Measurements from ENCODE around the gene SNX13. TPM values are rescaled to one million over a fixed set of nuclear protein-coding genes. Genes with fewer than 3 reads are reported as not detected.

Gene SNX13
- total and polyA plus RNA-seq, 2 of the 4 experiments (the other 2 are of a cell fraction): 9.0 to 24.9 TPM

GRCh38 chr7:17915168-17915567 is 25.1 kb downstream of the SNX13 start:
- 100% methylated on average over 1 of the region's 6 CpGs; no CpG with 5 or more reads in 1 of the 2 experiments for WGBS, 2 experiments (ENCODE audit: extremely low coverage in 2 of 2, insufficient read length in 1 of 2)
- TF ChIP-seq CHD1 (IDR thresholded peaks at IDR 0.05; ENCODE audit: low read depth, low read length): no peak
- no peak for TF ChIP-seq SMC3 (IDR thresholded peaks at IDR 0.05; ENCODE audit: low read depth, low read length)
- no peak for TF ChIP-seq CTCF (conservative IDR thresholded peaks at IDR 0.05; ENCODE audit: low read depth, low read length)
- TF ChIP-seq MXI1 (IDR thresholded peaks at IDR 0.05; ENCODE audit: borderline replicate concordance, low read depth, low read length): no peak
- H3K9ac ChIP-seq (ENCODE audit: low read depth, low read length): no peak overlapping the region
- no peak overlapping the region for H3K4me2 ChIP-seq (ENCODE audit: low read depth, low read length)
- H2BK15ac ChIP-seq (ENCODE audit: low read depth, low read length): no peak overlapping the region
- H3K4me3 ChIP-seq (ENCODE audit: insufficient read depth, low read depth, low read length): no peak overlapping the region
- in situ Hi-C loops (cut with MboI; ENCODE audit: low sequenced_read_pairs) (no loop called here), dilution Hi-C loops (cut with HindIII; ENCODE audit: low sequenced_read_pairs, unreplicated experiment) (no loop called here), intact Hi-C loops (cut with micrococcal nuclease) (no loop called here)
- H3K79me1 ChIP-seq (ENCODE audit: low read depth in 1 of 2, low read length in 2 of 2): peaks cover 17 to 62% of the 10 kb centered on the region in 2 experiments
- no peak overlapping the region for H2BK120ac ChIP-seq (ENCODE audit: low read depth, low read length)
- BruUV-seq (replicated peaks): no TSS peak
- DNase-seq (no peak), ATAC-seq (ENCODE audit: low read depth) (no peak)
- H3K9me3 ChIP-seq (ENCODE audit: control insufficient read depth, insufficient read depth, low read length): peaks cover 1% of the 10 kb centered on the region; the same call in 1 of the 2 replicates
- no peaks in the 10 kb centered on the region for H3K27me3 ChIP-seq (ENCODE audit: control insufficient read depth, insufficient read depth, low read length)
- H2AK5ac ChIP-seq (ENCODE audit: low read depth, low read length): no peak overlapping the region
- ChIA-PET CTCF (no interaction called here), POLR2A (ENCODE audit: unreplicated experiment) (no interaction called here)
- H4K20me1 ChIP-seq (ENCODE audit: insufficient read depth, low read length): peaks cover 34% of the 10 kb centered on the region
- H4K8ac ChIP-seq (ENCODE audit: low read depth in 2 of 2, low read length in 2 of 2): no peak overlapping the region
- H3K56ac ChIP-seq (ENCODE audit: extremely low read depth, insufficient read depth, low read length): no peak overlapping the region
- no peak overlapping the region for H3K23ac ChIP-seq (ENCODE audit: low read depth, low read length)
- H2BK5ac ChIP-seq (ENCODE audit: low read depth, low read length, poor library complexity, severe bottlenecking): no peak overlapping the region
- no peak overlapping the region for H3K4ac ChIP-seq (ENCODE audit: low read depth, low read length)
- no peak overlapping the region for H3K14ac ChIP-seq (replicated peaks; ENCODE audit: low read depth, low read length)
- H3K36me3 ChIP-seq (ENCODE audit: control insufficient read depth, insufficient read depth, low read length): no peaks in the 10 kb centered on the region
- no peak overlapping the region for H2AK9ac ChIP-seq (replicated peaks; ENCODE audit: low read depth, low read length, poor library complexity)
- H3K18ac ChIP-seq (ENCODE audit: low read depth, low read length): no peak overlapping the region
- no peak overlapping the region for H2BK20ac ChIP-seq (ENCODE audit: low read depth, low read length)
- H3K27ac ChIP-seq (ENCODE audit: insufficient read depth, low read length): no peak overlapping the region
- no peak overlapping the region for H2AFZ ChIP-seq (replicated peaks; ENCODE audit: low read length, poor library complexity)
- no peak overlapping the region for H4K91ac ChIP-seq (ENCODE audit: insufficient read depth, low read depth, low read length)
- H3K9me1 ChIP-seq (ENCODE audit: insufficient read depth, low read length): peaks cover 5% of the 10 kb centered on the region; the same call in 1 of the 2 replicates
- no peaks in the 10 kb centered on the region for H3K4me1 ChIP-seq (ENCODE audit: control insufficient read depth, insufficient read depth, low read length)
- no peak overlapping the region for H4K5ac ChIP-seq (ENCODE audit: low read depth, low read length)
